ENCODE data around the gene EXOC8. TPM values are rescaled to one million over a fixed set of nuclear protein-coding genes. Genes with fewer than 3 reads are reported as not detected.

The EXOC8 gene
- total RNA-seq, 1 donor from 2014 or later: 9.9 TPM

GRCh38 chr1:231322880-231323530 lies 14.6 kb downstream of the EXOC8 start:
- Mint-ChIP-seq H3K4me3 (no peak overlapping the region), H3K9me3 (no peaks in the 10 kb centered on the region), H3K36me3 (no peaks in the 10 kb centered on the region), H3K4me1 (no peaks in the 10 kb centered on the region), H3K27ac (no peak overlapping the region), H3K27me3 (ENCODE audit: low read depth) (no peaks in the 10 kb centered on the region)
- TF ChIP-seq CTCF (IDR thresholded peaks at IDR 0.05; ENCODE audit: unreplicated experiment): peak; percentile 41
- no peak for DNase-seq (ENCODE audit: low spot score in 2 of 2, unreplicated experiment in 2 of 2)

GRCh38 chr1:231319080-231319479 lies 18.6 kb downstream of the EXOC8 start:
- H3K27me3 Mint-ChIP-seq (ENCODE audit: low read depth): no peaks in the 10 kb centered on the region
- DNase-seq (ENCODE audit: low spot score in 2 of 2, unreplicated experiment in 2 of 2): no peak
- no peaks in the 10 kb centered on the region for H3K36me3 Mint-ChIP-seq
- H3K4me1 Mint-ChIP-seq: no peaks in the 10 kb centered on the region
- no peak overlapping the region for H3K4me3 Mint-ChIP-seq
- H3K9me3 Mint-ChIP-seq: no peaks in the 10 kb centered on the region
- H3K27ac Mint-ChIP-seq: no peak overlapping the region
- TF ChIP-seq CTCF (IDR thresholded peaks at IDR 0.05; ENCODE audit: unreplicated experiment): no peak

GRCh38 chr1:231318568-231318967 lies 19.1 kb downstream of the EXOC8 start:
- Mint-ChIP-seq H3K9me3 (no peaks in the 10 kb centered on the region), H3K36me3 (no peaks in the 10 kb centered on the region), H3K27me3 (ENCODE audit: low read depth) (no peaks in the 10 kb centered on the region), H3K27ac (no peak overlapping the region), H3K4me1 (no peaks in the 10 kb centered on the region), H3K4me3 (no peak overlapping the region)
- no peak for TF ChIP-seq CTCF (IDR thresholded peaks at IDR 0.05; ENCODE audit: unreplicated experiment)
- peak in 1 of 2 experiments; percentile 19 for DNase-seq (ENCODE audit: low spot score in 2 of 2, unreplicated experiment in 2 of 2)

- no peak for TF ChIP-seq CTCF (IDR thresholded peaks at IDR 0.05; ENCODE audit: unreplicated experiment)
These were observed 19.7 kb downstream of the EXOC8 start for GRCh38 chr1:231318015-231318355.

GRCh38 chr1:231317306-231318014 lies 20.2 kb downstream of the EXOC8 start:
- peak in 1 of 2 experiments; percentile 27 for DNase-seq (ENCODE audit: low spot score in 2 of 2, unreplicated experiment in 2 of 2)
- H3K36me3 Mint-ChIP-seq: no peaks in the 10 kb centered on the region

More at GRCh38 chr1:231318015-231318355, 19.7 kb downstream of the EXOC8 start:
- no peak overlapping the region for H3K4me3 Mint-ChIP-seq
- H3K9me3 Mint-ChIP-seq: no peaks in the 10 kb centered on the region
- no peaks in the 10 kb centered on the region for H3K4me1 Mint-ChIP-seq
- H3K27ac Mint-ChIP-seq: no peak overlapping the region
- H3K27me3 Mint-ChIP-seq (ENCODE audit: low read depth): peaks cover 2% of the 10 kb centered on the region
- DNase-seq (ENCODE audit: low spot score in 2 of 2, unreplicated experiment in 2 of 2): no peak
- no peaks in the 10 kb centered on the region for H3K36me3 Mint-ChIP-seq

More at GRCh38 chr1:231317306-231318014, 20.2 kb downstream of the EXOC8 start:
- Mint-ChIP-seq H3K27ac (no peak overlapping the region), H3K4me1 (no peaks in the 10 kb centered on the region), H3K4me3 (no peak overlapping the region), H3K9me3 (no peaks in the 10 kb centered on the region), H3K27me3 (ENCODE audit: low read depth) (peaks cover 3% of the 10 kb centered on the region)
- TF ChIP-seq CTCF (IDR thresholded peaks at IDR 0.05; ENCODE audit: unreplicated experiment): no peak
